GM18870 (cell line): ENCODE data around the gene PIGB.
"Not testable (repeated sequence)": the region's sequence is repeated elsewhere in the genome, so short reads cannot be mapped to it uniquely, and the experiment has no call there.

Experiments
- ATAC-seq: cut with Tn5 transposase; IDR thresholded peaks from one replicate; pipeline ENCODE4 v1.9.1; 2021; ENCODE audit warnings: moderate library complexity; ENCODE audit not compliant: unreplicated experiment

PIGB gene

DNA sequence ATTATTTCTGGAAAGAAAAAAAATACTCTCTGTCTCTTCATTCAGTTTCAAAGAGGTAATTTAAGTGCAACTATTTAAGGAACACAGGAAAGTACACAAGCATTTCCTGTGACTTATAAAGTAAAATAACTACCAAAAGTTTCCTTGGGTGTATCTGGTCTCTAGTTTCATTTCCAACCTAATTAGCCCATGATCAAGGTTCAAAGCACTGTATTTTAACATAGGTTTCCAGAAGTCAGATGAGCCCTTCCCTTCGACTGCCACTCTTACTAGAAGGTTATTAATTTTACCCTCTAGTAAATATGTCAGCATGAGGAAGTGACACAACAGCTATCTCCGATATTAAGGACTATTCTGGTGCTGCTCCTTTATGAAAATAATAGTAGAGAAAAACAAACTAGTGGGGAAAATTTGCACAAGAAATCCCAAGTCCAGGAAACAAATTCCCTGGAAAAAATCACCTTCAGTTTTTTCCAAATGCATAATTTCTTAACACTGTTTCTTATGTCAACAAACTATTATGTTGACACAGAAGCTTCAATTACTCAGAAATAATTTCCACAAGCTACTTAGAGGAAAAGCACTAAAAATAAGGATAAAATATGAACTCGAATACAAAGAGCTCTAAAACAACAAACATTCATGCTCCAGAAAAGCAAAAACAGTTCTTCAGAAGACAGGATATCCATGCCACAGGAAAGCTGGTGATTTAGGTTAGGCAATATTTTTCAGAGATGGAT is 53.8 kb downstream of the PIGB start:
- ATAC-seq, result peak; percentile 61

DNA sequence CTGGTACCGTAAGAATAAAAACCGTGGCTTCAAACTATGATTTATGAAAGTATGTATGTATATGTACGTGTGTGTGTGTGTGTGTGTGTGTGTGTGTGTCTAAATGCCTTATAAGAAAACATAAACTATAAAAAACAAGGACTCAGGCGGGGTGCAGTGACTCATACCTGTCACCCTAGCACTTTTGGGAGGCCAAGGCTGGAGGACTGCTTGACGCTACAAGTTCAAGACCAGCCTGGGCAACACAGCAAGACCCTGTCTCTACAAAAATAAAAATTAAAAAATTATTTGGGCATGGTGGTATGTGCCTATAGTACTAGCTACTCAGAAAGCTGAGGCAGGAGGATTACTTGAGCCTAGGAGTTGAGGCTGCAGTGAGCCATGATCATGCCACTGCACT is 60.1 kb downstream of the PIGB start:
- ATAC-seq, result no peak

DNA sequence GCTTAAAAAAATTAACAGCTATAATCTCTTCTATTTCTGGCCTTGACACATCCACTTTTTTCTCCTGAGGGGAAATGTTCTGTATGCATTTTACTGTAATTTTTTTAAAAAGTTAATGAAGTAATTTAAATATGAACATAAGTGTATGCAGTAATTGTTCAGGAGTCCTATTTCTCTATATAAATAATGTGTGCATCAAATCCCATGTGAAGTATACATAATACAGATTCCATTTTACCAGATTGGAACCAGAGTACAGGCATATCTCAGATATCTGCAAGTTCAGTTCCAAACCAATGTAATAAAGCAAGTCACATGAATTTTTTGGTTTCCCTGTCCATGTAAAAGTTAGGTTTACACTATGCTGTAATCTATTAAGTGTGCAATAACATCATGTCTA is 62.6 kb downstream of the PIGB start:
- no peak for ATAC-seq

DNA sequence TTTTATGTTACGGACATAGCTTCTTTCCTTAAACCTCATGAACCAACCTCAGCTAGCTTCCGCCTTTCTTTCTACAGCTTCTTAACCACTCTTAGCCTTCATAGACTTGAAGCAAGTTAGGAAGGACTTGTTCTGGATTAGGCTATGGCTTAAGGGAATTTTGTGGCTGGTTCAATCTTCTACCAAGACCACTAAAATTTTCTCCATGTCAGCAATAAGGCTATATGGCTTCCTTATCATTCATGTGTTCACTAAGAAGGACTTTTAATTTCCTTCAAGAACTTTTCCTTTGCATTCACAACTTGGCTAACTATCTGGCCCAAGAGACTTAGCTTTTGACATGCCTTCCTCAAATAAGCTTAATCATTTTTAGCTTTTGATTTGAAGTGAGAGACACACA is 64.7 kb downstream of the PIGB start:
- no peak for ATAC-seq

DNA sequence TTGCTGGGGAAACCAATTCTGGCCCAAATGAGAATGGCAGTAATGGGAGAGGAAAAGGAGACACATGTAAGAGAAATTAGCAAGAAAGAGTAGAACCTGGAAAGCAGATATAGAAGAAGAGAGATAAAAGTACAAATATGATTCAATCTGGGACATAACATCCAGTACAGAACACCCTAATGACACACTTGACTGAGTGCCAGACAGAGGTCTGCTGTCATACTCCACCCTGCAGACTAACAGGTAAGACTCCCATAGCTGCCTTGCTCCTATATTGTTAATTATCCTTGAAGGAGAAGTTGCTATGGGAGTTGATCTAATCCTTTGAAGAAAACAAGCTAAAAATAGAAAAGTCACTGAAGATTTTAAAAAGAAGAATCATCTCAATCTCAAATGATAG is 68.0 kb downstream of the PIGB start:
- no peak for ATAC-seq

DNA sequence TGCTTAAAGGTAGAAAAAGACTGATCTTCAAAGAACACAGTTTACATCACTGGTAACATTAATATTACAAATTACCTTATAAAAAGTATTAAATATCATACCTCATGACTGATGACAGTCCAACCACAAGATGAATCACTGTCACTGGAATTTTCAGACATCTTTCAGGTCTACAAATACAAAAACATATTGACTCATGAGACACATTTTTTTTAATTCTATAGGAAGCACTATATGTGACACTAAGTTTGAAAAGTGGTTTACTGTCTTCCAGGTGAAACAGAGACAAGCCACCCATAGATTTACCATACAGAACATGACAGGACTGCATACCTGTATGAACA is 70.2 kb downstream of the PIGB start:
- ATAC-seq, result no peak

DNA sequence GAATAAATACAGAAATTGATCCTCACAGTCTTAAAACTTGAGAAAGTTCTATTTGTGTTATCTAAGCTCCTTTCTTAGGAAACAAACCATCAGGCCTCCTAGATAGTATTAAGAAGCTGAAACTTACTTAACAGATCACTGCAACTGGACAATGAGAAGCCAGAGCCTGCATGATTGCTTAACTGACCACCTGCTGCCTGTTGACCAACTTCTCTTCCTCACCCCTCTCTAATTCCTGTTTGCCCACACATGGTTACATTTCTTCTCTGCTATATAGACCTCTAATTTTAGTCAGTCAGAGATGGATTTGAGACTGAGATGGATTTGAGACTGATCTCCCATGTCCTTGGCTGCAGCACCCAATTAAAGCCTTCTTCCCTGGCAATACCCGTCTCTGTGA is 75.7 kb downstream of the PIGB start:
- no peak for ATAC-seq

DNA sequence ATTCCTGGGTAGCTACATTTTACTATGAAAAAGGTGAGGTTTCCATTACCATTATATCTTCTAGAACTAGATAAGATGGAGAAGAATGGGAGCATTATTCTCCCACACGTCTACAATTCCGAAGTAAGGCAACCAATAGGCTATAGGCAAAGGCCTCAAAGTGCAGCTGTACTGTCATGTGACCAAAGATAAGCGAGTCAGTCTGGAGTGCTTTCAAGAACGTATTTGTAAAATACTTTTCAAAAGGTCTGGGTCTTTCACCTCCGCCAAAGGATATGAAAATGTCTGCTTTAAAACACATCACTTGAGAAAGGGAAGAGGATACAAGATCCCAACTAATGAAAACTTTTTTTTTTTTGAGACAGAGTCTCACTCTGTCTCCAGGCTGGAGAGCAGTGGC is 79.2 kb downstream of the PIGB start:
- no peak for ATAC-seq

DNA sequence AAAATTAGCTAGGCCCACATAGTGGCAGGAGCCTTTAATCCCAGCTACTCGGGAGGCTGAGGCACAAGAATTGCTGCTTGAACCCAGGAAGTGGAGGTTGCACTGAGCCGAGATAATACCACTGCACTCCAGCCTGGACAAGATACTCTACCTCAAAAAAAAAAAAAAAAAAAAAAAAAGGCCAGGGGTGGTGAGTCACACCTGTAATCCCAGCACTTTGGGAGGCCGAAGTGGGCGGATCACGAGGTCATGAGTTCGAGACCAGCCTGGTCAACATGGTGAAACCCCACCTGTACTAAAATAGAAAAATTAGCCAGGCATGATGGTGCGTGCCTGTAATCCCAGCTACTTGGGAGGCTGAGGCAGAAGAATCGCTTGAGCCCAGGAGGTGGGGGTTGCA is 81.0 kb downstream of the PIGB start:
- not testable (repeated sequence) for ATAC-seq

DNA sequence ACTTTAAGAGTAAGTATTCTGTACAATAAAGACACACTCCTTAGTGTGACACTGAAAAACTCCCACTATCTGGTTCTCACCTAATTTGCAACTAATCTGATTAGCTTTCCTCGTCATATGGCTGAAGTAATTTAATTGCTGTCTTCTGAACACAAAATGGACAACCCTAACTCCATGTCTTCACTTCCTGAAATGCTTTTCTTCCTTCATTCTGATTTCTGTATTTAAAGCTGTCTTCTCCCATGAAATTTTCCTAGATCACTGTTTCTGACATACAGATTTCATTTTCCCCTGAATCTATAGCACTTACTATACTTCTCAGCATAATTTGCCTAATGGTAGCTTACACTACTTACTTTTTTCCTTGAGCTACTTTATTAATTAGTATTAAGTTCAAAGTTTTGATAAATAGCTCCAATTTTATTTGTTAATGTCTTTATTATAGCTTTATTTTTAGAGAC is 82.8 kb downstream of the PIGB start:
- ATAC-seq, result no peak

DNA sequence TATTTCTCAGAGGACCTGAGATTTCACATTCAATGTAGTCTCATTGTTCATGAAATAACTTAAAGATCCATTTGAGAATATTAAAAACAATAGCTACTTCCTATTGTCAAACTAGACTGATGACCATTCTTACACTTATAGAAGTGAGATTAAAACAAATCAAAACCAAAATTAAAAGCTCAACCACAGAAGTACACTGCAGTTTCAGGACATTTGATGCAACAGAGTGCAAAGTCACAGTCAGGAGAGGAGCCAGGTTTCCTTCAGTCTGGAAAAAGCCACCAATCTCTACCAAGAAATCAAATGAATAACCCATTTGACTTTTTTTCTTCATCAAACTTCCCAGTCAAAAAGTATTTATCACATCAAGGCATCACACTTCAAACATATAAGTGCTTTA is 83.7 kb downstream of the PIGB start:
- ATAC-seq, result peak; percentile 53

DNA sequence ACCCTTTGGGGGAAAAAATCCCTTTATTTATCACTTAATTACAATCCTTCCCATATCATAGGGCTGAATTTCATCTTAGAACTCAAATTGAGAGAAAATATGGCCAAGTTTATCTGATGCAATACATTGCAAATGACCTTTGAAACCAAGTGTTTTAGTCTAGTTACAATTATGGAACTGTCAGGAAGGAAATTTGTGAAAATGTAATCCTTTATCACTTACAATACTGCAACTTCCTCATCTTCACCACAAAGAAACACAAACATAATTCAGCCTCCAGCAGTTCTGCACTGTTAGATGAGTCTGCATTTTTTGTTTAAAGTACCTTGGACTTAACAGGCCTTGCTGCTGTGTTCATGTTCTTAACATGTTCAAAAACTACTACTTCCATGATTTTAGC is 84.5 kb downstream of the PIGB start:
- peak; percentile 13 for ATAC-seq
